SK-N-SH treated with all-trans-retinoic acid at 6 μM for 48 hours (cell line): Measurements from ENCODE around the gene BAX.

Experiments
- ATAC-seq: fragments of 200-7000 bp; cut with Tn5 transposase; 3 replicates; pipeline ENCODE4 v1.9.1; 2020; ENCODE audit warnings: mild to moderate bottlenecking, moderate library complexity
- ARNTL ChIP-seq: fragments of 450-650 bp; formaldehyde crosslinking; IDR thresholded peaks from 2 replicates; pipeline ENCODE4 v1.5.0; 2020; ENCODE audit warnings: low read depth, mild to moderate bottlenecking, moderate library complexity, borderline replicate concordance
- BACH2 ChIP-seq: fragments of 250-450 bp; sonication (Bioruptor Pico); IDR thresholded peaks from 2 replicates; pipeline ENCODE4 v1.9.0; 2021; ENCODE audit warnings: mild to moderate bottlenecking, borderline replicate concordance
- CREB5 ChIP-seq: fragments of 250-450 bp; sonication (Bioruptor Pico); IDR thresholded peaks from 2 replicates; pipeline ENCODE4 v1.5.1; 2020; ENCODE audit warnings: low read depth, mild to moderate bottlenecking, moderate library complexity
- CSDC2 ChIP-seq: fragments of 250-450 bp; sonication (Bioruptor Pico); IDR thresholded peaks from 2 replicates; pipeline ENCODE4 v1.5.0; 2020; ENCODE audit warnings: mild to moderate bottlenecking, moderate library complexity
- ESRRG ChIP-seq: fragments of 250-450 bp; sonication (Bioruptor Pico); IDR thresholded peaks from 2 replicates; pipeline ENCODE4 v1.6.1; 2021; ENCODE audit warnings: mild to moderate bottlenecking
- GLIS3 ChIP-seq: fragments of 250-450 bp; sonication (Bioruptor Pico); IDR thresholded peaks from 2 replicates; pipeline ENCODE4 v1.5.0; 2020; ENCODE audit warnings: mild to moderate bottlenecking, moderate library complexity
- ISL1 ChIP-seq: fragments of 250-450 bp; sonication (Bioruptor Pico); IDR thresholded peaks from 2 replicates; pipeline ENCODE4 v2.1.2; 2022; ENCODE audit warnings: mild to moderate bottlenecking, moderate library complexity
- OSR1 ChIP-seq: fragments of 250-450 bp; sonication (Bioruptor Pico); IDR thresholded peaks from 2 replicates; pipeline ENCODE4 v1.8.0; 2022; ENCODE audit warnings: moderate library complexity, mild to moderate bottlenecking, inconsistent platforms
- PATZ1 ChIP-seq: fragments of 250-450 bp; sonication (Bioruptor Pico); IDR thresholded peaks from 2 replicates; pipeline ENCODE4 v1.8.0; 2020; ENCODE audit warnings: mild to moderate bottlenecking, moderate library complexity, borderline replicate concordance
- POU6F1 ChIP-seq: fragments of 250-450 bp; sonication (Bioruptor Pico); IDR thresholded peaks from 2 replicates; pipeline ENCODE4 v1.8.0; 2021; ENCODE audit warnings: low read depth, mild to moderate bottlenecking, moderate library complexity, borderline replicate concordance
- PPARA ChIP-seq: fragments of 250-450 bp; sonication (Bioruptor Pico); IDR thresholded peaks from 2 replicates; pipeline ENCODE4 v1.5.0; 2020; ENCODE audit warnings: mild to moderate bottlenecking, borderline replicate concordance
- RARB ChIP-seq: fragments of 250-450 bp; sonication (Bioruptor Pico); IDR thresholded peaks from 2 replicates; pipeline ENCODE4 v1.8.0; 2021; ENCODE audit warnings: mild to moderate bottlenecking, moderate library complexity
- SNAI2 ChIP-seq: fragments of 250-450 bp; sonication (Bioruptor Pico); IDR thresholded peaks from 2 replicates; pipeline ENCODE4 v1.5.0; 2020; ENCODE audit warnings: mild to moderate bottlenecking, moderate library complexity
- TCF4 ChIP-seq: fragments of 250-450 bp; sonication (Bioruptor Pico); IDR thresholded peaks from 2 replicates; pipeline ENCODE4 v1.8.0; 2021; ENCODE audit warnings: mild to moderate bottlenecking, moderate library complexity, borderline replicate concordance
- TOX ChIP-seq: fragments of 250-450 bp; sonication (Bioruptor Pico); IDR thresholded peaks from 2 replicates; pipeline ENCODE4 v1.8.0; 2021; ENCODE audit warnings: mild to moderate bottlenecking, moderate library complexity, borderline replicate concordance
- ZC3H10 ChIP-seq: fragments of 250-450 bp; sonication (Bioruptor Pico); IDR thresholded peaks from 2 replicates; pipeline ENCODE4 v1.5.1; 2021; ENCODE audit warnings: mild to moderate bottlenecking, moderate library complexity
- ZFP3 ChIP-seq: fragments of 250-450 bp; sonication (Bioruptor Pico); IDR thresholded peaks from 2 replicates; pipeline ENCODE4 v1.5.0; 2020; ENCODE audit warnings: mild to moderate bottlenecking, moderate library complexity
- ZFP30 ChIP-seq: fragments of 450-650 bp; formaldehyde crosslinking; IDR thresholded peaks from 2 replicates; pipeline ENCODE4 v1.5.0; 2022; ENCODE audit warnings: mild to moderate bottlenecking, moderate library complexity
- ZNF565 ChIP-seq: fragments of 450-650 bp; formaldehyde crosslinking; conservative IDR thresholded peaks from 2 replicates; pipeline ENCODE4 v1.5.0; 2020; ENCODE audit warnings: low read depth, mild to moderate bottlenecking, moderate library complexity
- ZNF70 ChIP-seq: fragments of 450-650 bp; formaldehyde crosslinking; IDR thresholded peaks from 2 replicates; pipeline ENCODE4 v1.5.0; 2020; ENCODE audit warnings: mild to moderate bottlenecking, moderate library complexity
- ZNF8 ChIP-seq: fragments of 450-650 bp; formaldehyde crosslinking; IDR thresholded peaks from 2 replicates; pipeline ENCODE4 v1.5.0; 2020; ENCODE audit warnings: mild to moderate bottlenecking, moderate library complexity
- TF ChIP-seq, protein P1 (sequence below): fragments of 250-450 bp; sonication (Bioruptor Pico); IDR thresholded peaks from 2 replicates; pipeline ENCODE4 v1.5.0; 2020; ENCODE audit warnings: mild to moderate bottlenecking, moderate library complexity

The BAX gene

GRCh38 chr19:48982280-48982679 lies 27.6 kb downstream of the BAX start (continued):
- no peak for TF ChIP-seq PATZ1 (CRISPR knock-in tag)
- no peak for TF ChIP-seq POU6F1 (CRISPR knock-in tag)
- TF ChIP-seq, all 23 proteins: peak for 0

DNA sequence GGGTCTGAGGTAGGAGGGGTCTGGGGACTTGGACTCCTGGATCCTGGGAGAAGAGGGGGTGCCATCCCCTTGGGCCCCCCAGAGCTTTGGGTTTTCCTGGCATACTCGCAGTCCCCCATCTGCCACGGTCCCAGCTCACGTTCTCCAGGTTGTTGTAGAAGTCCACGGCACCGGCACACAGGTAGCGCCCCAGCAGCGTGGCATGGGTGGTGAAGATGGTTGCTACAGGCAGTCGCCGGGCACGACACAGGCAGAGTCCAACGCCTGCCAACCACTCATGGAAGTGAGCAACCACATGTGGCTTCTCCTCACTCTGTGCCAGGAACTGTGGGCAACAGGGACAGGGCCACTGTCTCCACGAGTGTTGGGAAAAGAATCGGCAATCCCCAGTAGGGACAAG lies 31.0 kb downstream of the BAX start:
- TF ChIP-seq ZNF565 (CRISPR knock-in tag) (no peak), ZFP30 (CRISPR knock-in tag) (no peak), TOX (CRISPR knock-in tag) (no peak), ZC3H10 (CRISPR knock-in tag) (no peak), ZNF70 (CRISPR knock-in tag) (no peak), RARB (no peak)
- ATAC-seq: no peak

DNA sequence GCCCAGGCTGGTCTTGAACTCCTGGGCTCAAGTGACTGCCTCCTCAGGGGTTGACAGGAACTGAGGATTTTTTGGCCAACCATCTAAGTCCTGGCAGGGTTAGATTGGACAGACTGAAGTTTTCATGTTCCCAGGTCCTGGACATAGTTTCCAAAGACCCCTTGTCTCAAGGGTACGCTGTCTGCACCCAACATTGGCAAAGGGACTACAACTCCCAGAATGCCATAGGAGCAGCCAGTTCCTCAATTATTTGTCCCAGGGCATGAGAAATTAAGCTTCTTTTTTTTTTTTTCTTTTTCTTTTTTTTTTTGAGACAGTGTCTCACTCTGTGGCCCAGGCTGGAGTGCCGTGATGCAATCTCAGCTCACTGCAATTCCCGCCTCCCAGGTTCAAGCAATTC lies 31.5 kb downstream of the BAX start:
- TF ChIP-seq ESRRG (CRISPR knock-in tag) (no peak), TCF4 (CRISPR knock-in tag) (no peak), ZNF70 (CRISPR knock-in tag) (no peak), CREB5 (CRISPR knock-in tag) (no peak), CSDC2 (CRISPR knock-in tag) (no peak), ZFP3 (CRISPR knock-in tag) (no peak), ARNTL (CRISPR knock-in tag) (no peak)
- TF ChIP-seq, protein P1, sequence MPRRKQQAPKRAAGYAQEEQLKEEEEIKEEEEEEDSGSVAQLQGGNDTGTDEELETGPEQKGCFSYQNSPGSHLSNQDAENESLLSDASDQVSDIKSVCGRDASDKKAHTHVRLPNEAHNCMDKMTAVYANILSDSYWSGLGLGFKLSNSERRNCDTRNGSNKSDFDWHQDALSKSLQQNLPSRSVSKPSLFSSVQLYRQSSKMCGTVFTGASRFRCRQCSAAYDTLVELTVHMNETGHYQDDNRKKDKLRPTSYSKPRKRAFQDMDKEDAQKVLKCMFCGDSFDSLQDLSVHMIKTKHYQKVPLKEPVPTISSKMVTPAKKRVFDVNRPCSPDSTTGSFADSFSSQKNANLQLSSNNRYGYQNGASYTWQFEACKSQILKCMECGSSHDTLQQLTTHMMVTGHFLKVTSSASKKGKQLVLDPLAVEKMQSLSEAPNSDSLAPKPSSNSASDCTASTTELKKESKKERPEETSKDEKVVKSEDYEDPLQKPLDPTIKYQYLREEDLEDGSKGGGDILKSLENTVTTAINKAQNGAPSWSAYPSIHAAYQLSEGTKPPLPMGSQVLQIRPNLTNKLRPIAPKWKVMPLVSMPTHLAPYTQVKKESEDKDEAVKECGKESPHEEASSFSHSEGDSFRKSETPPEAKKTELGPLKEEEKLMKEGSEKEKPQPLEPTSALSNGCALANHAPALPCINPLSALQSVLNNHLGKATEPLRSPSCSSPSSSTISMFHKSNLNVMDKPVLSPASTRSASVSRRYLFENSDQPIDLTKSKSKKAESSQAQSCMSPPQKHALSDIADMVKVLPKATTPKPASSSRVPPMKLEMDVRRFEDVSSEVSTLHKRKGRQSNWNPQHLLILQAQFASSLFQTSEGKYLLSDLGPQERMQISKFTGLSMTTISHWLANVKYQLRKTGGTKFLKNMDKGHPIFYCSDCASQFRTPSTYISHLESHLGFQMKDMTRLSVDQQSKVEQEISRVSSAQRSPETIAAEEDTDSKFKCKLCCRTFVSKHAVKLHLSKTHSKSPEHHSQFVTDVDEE (CRISPR knock-in tag): no peak
- TF ChIP-seq, all 23 proteins: peak for 0
- ATAC-seq: no peak

- ATAC-seq: no peak
- no peak for TF ChIP-seq OSR1
- no peak for TF ChIP-seq ISL1 (CRISPR knock-in tag)
- TF ChIP-seq ZNF70 (CRISPR knock-in tag): no peak
- no peak for TF ChIP-seq ARNTL (CRISPR knock-in tag)
- TF ChIP-seq CSDC2 (CRISPR knock-in tag): no peak
- no peak for TF ChIP-seq BACH2 (CRISPR knock-in tag)
- TF ChIP-seq ZNF565 (CRISPR knock-in tag): no peak
- TF ChIP-seq PPARA: no peak
- no peak for TF ChIP-seq ZFP30 (CRISPR knock-in tag)
- no peak for TF ChIP-seq PATZ1 (CRISPR knock-in tag)
- no peak for TF ChIP-seq ZNF8 (CRISPR knock-in tag)
- no peak for TF ChIP-seq TCF4 (CRISPR knock-in tag)
- no peak for TF ChIP-seq RARB
- TF ChIP-seq, protein P1 (CRISPR knock-in tag): no peak
- TF ChIP-seq GLIS3 (CRISPR knock-in tag): no peak
- no peak for TF ChIP-seq CREB5 (CRISPR knock-in tag)
- TF ChIP-seq SNAI2 (CRISPR knock-in tag): no peak
Measured at GRCh38 chr19:48987323-48987722, 32.6 kb downstream of the BAX start.
